K562 (cell line): ENCODE data around the gene RBKS. TPM values are rescaled to one million over a fixed set of nuclear protein-coding genes. Genes with fewer than 3 reads are reported as not detected.
A peak's percentile ranks its signal among the peaks of the same experiment; 100 is the strongest.

Experiments used
- ATF7 ChIP-seq: fragments of 450-650 bp; IDR thresholded peaks from 2 replicates; pipeline ENCODE4 v1.7.1; 2014; ENCODE audit warnings: mild to moderate bottlenecking, moderate library complexity
- BRD4 ChIP-seq: fragments of 200-600 bp; sonication (generic); IDR thresholded peaks from 2 replicates; pipeline ENCODE4 v1.6.1; 2017; ENCODE audit warnings: inconsistent platforms
- E4F1 ChIP-seq: fragments of 250-450 bp; sonication (Bioruptor Pico); IDR thresholded peaks from 2 replicates; pipeline ENCODE4 v1.5.0; 2021; ENCODE audit warnings: mild to moderate bottlenecking, borderline replicate concordance
- ETV1 ChIP-seq: fragments of 450-650 bp; conservative IDR thresholded peaks from 2 replicates; pipeline ENCODE4 v1.6.1; 2016; ENCODE audit warnings: missing genetic modification characterization, control low read depth, low read depth, missing compliant biosample characterization
- GATAD2B ChIP-seq: fragments of 450-650 bp; IDR thresholded peaks from 2 replicates; pipeline ENCODE4 v1.6.1; 2017; ENCODE audit warnings: mild to moderate bottlenecking, borderline replicate concordance
- HSF4 ChIP-seq: fragments of 250-450 bp; sonication (Bioruptor Pico); IDR thresholded peaks from 2 replicates; pipeline ENCODE4 v2.1.2; 2022; ENCODE audit warnings: mild to moderate bottlenecking, moderate library complexity, borderline replicate concordance
- MTA3 ChIP-seq: fragments of 450-650 bp; formaldehyde crosslinking; IDR thresholded peaks from 2 replicates; pipeline ENCODE4 v1.6.1; 2017; ENCODE audit warnings: mild to moderate bottlenecking, borderline replicate concordance
- NCOR1 ChIP-seq: fragments of 450-650 bp; IDR thresholded peaks from 2 replicates; pipeline ENCODE4 v1.6.1; 2016; ENCODE audit warnings: mild to moderate bottlenecking, moderate library complexity
- STAT5B ChIP-seq: fragments of 250-450 bp; sonication (Bioruptor Pico); IDR thresholded peaks from 2 replicates; pipeline ENCODE4 v1.8.0; 2021; ENCODE audit warnings: mild to moderate bottlenecking, inconsistent platforms
- ZBTB7A ChIP-seq: IDR thresholded peaks from 2 replicates; pipeline ENCODE4 v1.6.1; 2011; ENCODE audit warnings: low read depth, mild to moderate bottlenecking, low read length, moderate library complexity, borderline replicate concordance; ENCODE audit not compliant: control insufficient read depth
- ZNF407 ChIP-seq: fragments of 450-650 bp; IDR thresholded peaks from 2 replicates; pipeline ENCODE4 v1.6.1; 2016; ENCODE audit warnings: low read depth
- ZNF76 ChIP-seq: fragments of 250-450 bp; sonication (Bioruptor Pico); IDR thresholded peaks from 2 replicates; pipeline ENCODE4 v1.4.0; 2020; ENCODE audit warnings: mild to moderate bottlenecking, moderate library complexity, borderline replicate concordance
- polyA plus RNA-seq, 8 experiments: library from polyadenylated mRNA; depleted of rRNA in 4 of 8; stranded (reverse) in 5 of 8; unstranded in 3 of 8; fragments of >200 nt; fragmentation: Nextera tagmentation in 2 of 8; fragmentation: Illumina TruSeq in 1 of 8; extraction: Ambion mirVana in 2 of 8; extraction: Trizol in 1 of 8; gene quantifications; 2 replicates each; pipeline versions ENCODE4 v1.2.1 to v1.2.3, GENCODE V29; 2011 to 2014; ENCODE audit warnings: inconsistent platforms in 1 of 8, missing spikeins in 1 of 8
- total RNA-seq, 7 experiments: library from RNA; depleted of rRNA in 6 of 7; stranded (reverse); fragments of >200 nt in 6 of 7; fragmentation: Illumina TruSeq in 2 of 7; extraction: Trizol in 2 of 7; gene quantifications; 2 replicates each; pipeline versions ENCODE4 v1.2.1 to v1.2.3, GENCODE V29; 2011 to 2021; ENCODE audit warnings: low replicate concordance in 1 of 7

RBKS gene
- total and polyA plus RNA-seq, 9 of the 15 experiments (the other 6 are each of a cell fraction or from before 2014, with no cell fraction given), result 0.06 to 0.39 (median 0.19) TPM

- TF ChIP-seq ZNF407, result no peak
- TF ChIP-seq MTA3, result peak; percentile 72; the same call in 1 of the 2 replicates
- peak; percentile 54; the same call in 1 of the 2 replicates for TF ChIP-seq ZBTB7A
- TF ChIP-seq NCOR1, result no peak
- TF ChIP-seq BRD4, result 0 out of 2 replicates have a peak, but pooled peaks have one; percentile 52
- no peak for TF ChIP-seq STAT5B (CRISPR knock-in tag)
- peak; percentile 85 for TF ChIP-seq ATF7
- TF ChIP-seq HSF4, result no peak
- no peak for TF ChIP-seq E4F1
- no peak for TF ChIP-seq GATAD2B
- TF ChIP-seq ETV1 (tag), result no peak; the same call in 1 of the 2 replicates
- peak; percentile 70; the same call in 1 of the 2 replicates for TF ChIP-seq ZNF76 (CRISPR knock-in tag)
These were observed 118.4 kb downstream of the RBKS start, which contains the start of gene MRPL33 (continued) for GRCh38 chr2:27771548-27772335.
